Heart left ventricle (tissue), 16 donors: ENCODE results near the gene DENND4B. TPM values are rescaled to one million over a fixed set of nuclear protein-coding genes. Genes with fewer than 3 reads are reported as not detected.

Experiments
- ATAC-seq, 4 donors: fragments of 200-7000 bp; cut with Tn5 transposase; one replicate each; pipeline ENCODE4 v1.9.1; 2020 to 2022; ENCODE audit warnings: moderate library complexity in 4 of 4, mild to moderate bottlenecking in 3 of 4, moderate number of reproducible peaks in 1 of 4
- DNase-seq, 5 donors: peaks; one replicate each; pipeline ENCODE4 v3.0.0-alpha.2; 2020
- H3K27ac ChIP-seq, 12 donors: fragments of 200-600 bp; sonication (generic) in 4 of 12; one replicate each; pipeline versions ENCODE4 v1.5.0 to v1.8.0; 2016 to 2022; ENCODE audit warnings: mild to moderate bottlenecking in 2 of 12
- H3K27me3 ChIP-seq, 9 donors: fragments of 200-600 bp; sonication (generic) in 2 of 9; one replicate each; pipeline versions ENCODE4 v1.5.1 to v1.8.0; 2016 to 2022; ENCODE audit warnings: mild to moderate bottlenecking in 3 of 9
- H3K36me3 ChIP-seq, 9 donors: fragments of 200-600 bp; sonication (generic) in 2 of 9; one replicate each; pipeline versions ENCODE4 v1.5.0 to v1.8.0; 2018 to 2022; ENCODE audit warnings: mild to moderate bottlenecking in 2 of 9
- H3K4me1 ChIP-seq, 12 donors: fragments of 200-600 bp; sonication (generic) in 4 of 12; one replicate each; pipeline versions ENCODE4 v1.5.0 to v1.8.0; 2016 to 2022; ENCODE audit warnings: mild to moderate bottlenecking in 3 of 12
- H3K4me3 ChIP-seq, 12 donors: fragments of 200-600 bp; sonication (generic) in 4 of 12; one replicate each; pipeline versions ENCODE4 v1.5.0 to v1.8.0; 2017 to 2022; ENCODE audit warnings: mild to moderate bottlenecking in 9 of 12, moderate library complexity in 4 of 12
- H3K9me3 ChIP-seq, 12 donors: fragments of 200-600 bp; sonication (generic) in 4 of 12; one replicate each; pipeline versions ENCODE4 v1.5.0 to v1.8.0; 2016 to 2022; ENCODE audit warnings: mild to moderate bottlenecking in 1 of 12
- POLR2A ChIP-seq, 2 donors: fragments of 450-650 bp; IDR thresholded peaks; one replicate each; pipeline ENCODE4 v1.6.1; 2017; ENCODE audit warnings: antibody characterized with exemption in 2 of 2, mild to moderate bottlenecking in 2 of 2, moderate library complexity in 2 of 2
- WGBS, 4 donors: extraction: QIAGEN DNeasy Blood & Tissue Kit in 2 of 4; methylation state at CpG; one replicate each; pipeline versions ENCODE4 v1.1.5 to v1.1.7; 2013 to 2018; 5-methylcytosine and 5-hydroxymethylcytosine counted together
- intact Hi-C, 10 donors: fragments of 100-400 bp; cut with DNase I; formaldehyde crosslinking; loops; one replicate each; pipeline versions ENCODE4 v1.11.1 to v1.14.2; 2022
- polyA plus RNA-seq, 2 donors: library from polyadenylated mRNA; stranded (reverse); fragments of 200-250 nt; gene quantifications; one replicate each; pipeline ENCODE4 v1.2.3, GENCODE V29; 2013
- total RNA-seq, 9 donors: library from RNA; depleted of rRNA in 2 of 9; stranded (reverse); fragments of >200 nt in 2 of 9; fragmentation: NEBNext Ultra II Directional in 3 of 9; extraction: Animal tissue kit (Norgen Biotek cat#: 25700) in 3 of 9; gene quantifications; one replicate each; pipeline versions ENCODE4 v1.1.0 to v1.2.4, GENCODE V29; 2016 to 2023
- TF ChIP-seq, protein P1 (sequence below), 12 donors: fragments of 200-600 bp; sonication (generic) in 4 of 12; IDR thresholded peaks; one replicate each; pipeline versions ENCODE4 v1.5.0 to v1.8.0; 2018 to 2022; ENCODE audit warnings: antibody characterized with exemption in 12 of 12, mild to moderate bottlenecking in 5 of 12
- donor health status: ischemic (EF 13 %, LVEDD 7.1; RV severe dilation, severe dysfunction).
- donor health status: healthy with polysubstance abuse.
- donor health status: DM: no; HTN: yes; CAD: no.
- donor health status: DM: no; HTN: no; CAD: no.
- donor health status: ischemic (EF 25% LVEDD 6.9; RV normal size, moderate dysfunction).
- donor health status: ischemic (EF 25% LVEDD 5.7; RV mildly dilated, moderate dysfunction).
- donor health status: healthy.
- donor health status: DM: yes; HTN: yes; CAD: no.
- donor health status: ischemic (EF 35%, LVEDD 5.7; RV mildly dilated, moderate dysfunction).
- donor health status: nonischemic (EF 11% LVEDD 7.7; RV severe dilation, severe dysfunction).
- donor health status: DM: yes; HTN: yes; CAD: no.
- donor health status: PGD.
- donor health status: ischemic (EF 29% LVEDD 5.4; RV normal size, mild dysfunction).
- donor health status: nonischemic (EF 23%, LVEDD 6.1; RV moderate dilation, normal function).

Gene DENND4B
- total and polyA plus RNA-seq, 11 donors, result 30.5 to 60.7 (median 40.8) TPM

DNA sequence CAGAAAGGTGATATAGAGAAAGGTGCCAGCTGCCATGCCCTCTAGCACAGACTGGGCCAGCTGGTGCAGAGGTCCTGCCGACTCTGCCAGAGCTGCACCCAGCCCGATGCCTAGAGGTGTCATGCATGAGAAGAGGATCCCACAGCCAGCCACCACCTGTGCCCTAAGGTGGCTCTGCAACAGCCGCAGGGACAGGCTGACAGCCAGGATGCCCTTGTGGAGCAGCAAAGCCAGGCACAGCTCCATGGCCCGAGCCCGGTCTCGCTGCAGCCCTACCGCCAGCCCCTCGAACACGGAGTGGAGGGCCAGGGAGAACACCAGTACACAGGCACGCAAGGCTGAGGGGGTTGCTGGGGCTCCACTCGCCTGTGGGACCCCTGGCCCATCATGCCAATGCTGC, 13.7 kb upstream of the DENND4B start:
- ATAC-seq, result no peak
- H3K9me3 ChIP-seq, result no peaks in the 10 kb centered on the region
- H3K27me3 ChIP-seq, result no peaks in the 10 kb centered on the region
- TF ChIP-seq POLR2A (IDR thresholded peaks at IDR 0.05), result no peak
- TF ChIP-seq, protein P1, sequence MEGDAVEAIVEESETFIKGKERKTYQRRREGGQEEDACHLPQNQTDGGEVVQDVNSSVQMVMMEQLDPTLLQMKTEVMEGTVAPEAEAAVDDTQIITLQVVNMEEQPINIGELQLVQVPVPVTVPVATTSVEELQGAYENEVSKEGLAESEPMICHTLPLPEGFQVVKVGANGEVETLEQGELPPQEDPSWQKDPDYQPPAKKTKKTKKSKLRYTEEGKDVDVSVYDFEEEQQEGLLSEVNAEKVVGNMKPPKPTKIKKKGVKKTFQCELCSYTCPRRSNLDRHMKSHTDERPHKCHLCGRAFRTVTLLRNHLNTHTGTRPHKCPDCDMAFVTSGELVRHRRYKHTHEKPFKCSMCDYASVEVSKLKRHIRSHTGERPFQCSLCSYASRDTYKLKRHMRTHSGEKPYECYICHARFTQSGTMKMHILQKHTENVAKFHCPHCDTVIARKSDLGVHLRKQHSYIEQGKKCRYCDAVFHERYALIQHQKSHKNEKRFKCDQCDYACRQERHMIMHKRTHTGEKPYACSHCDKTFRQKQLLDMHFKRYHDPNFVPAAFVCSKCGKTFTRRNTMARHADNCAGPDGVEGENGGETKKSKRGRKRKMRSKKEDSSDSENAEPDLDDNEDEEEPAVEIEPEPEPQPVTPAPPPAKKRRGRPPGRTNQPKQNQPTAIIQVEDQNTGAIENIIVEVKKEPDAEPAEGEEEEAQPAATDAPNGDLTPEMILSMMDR (IDR thresholded peaks at IDR 0.05), result no peak
- H3K4me1 ChIP-seq, result peaks cover 10 to 84% (median 63%) of the 10 kb centered on the region in 12 donors
- H3K36me3 ChIP-seq, result peaks cover 0 to 24% (median 13%) of the 10 kb centered on the region in 9 donors
- H3K27ac ChIP-seq, result peak overlapping the region in 11 of 12 donors; percentile 51 to 99 (median 93)
- no peak overlapping the region for H3K4me3 ChIP-seq
- intact Hi-C loops, result no loop called here
- no peak for DNase-seq
- 81 to 94% (median 91%) methylated on average over 10 to 11 of the region's 11 CpGs; no CpG with 5 or more reads in 1 of the 4 donors for whole genome bisulfite sequencing, 4 donors

DNA sequence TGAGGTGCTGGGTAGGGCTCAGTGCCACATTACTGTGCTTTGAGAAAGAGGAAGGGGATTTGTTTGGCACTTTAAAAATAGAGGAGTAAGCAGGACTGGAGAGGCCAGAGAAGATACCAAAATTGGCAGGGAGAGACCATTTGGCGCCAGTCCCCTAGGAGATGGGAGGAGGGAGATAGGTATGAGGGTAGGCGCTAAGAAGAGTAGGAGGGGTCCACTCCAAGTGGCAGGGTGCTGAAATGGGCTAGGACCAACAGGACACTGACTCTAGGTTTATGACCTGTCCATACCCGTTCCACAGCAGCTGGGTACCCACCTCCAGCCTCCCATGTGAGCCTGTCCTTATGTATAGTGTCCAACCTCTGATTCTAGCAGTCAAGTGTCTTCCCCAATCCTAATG, 12.9 kb upstream of the DENND4B start:
- intact Hi-C loops, result loop anchor here in 2 of 10 donors (5.0 to 10.0 kb wide), 2 partner anchors 37 to 165 kb away; partner anchors contain the start of gene GATAD2B (in 1 of the 2)
- ATAC-seq (no peak), DNase-seq (no peak)
- WGBS, 4 donors, result 42 to 51% (median 46%) methylated on average over 3 of the region's 3 CpGs
- Histone ChIP-seq H3K9me3 (no peaks in the 10 kb centered on the region), H3K27ac (peak overlapping the region; percentile 51 to 99 (median 93)), H3K27me3 (no peaks in the 10 kb centered on the region), H3K36me3 (peaks cover 0 to 30% (median 18%) of the 10 kb centered on the region in 9 donors), H3K4me3 (peak overlapping the region in 4 of 12 donors; percentile 93 to 100 (median 96)), H3K4me1 (peaks cover 10 to 80% (median 61%) of the 10 kb centered on the region in 12 donors)
- TF ChIP-seq POLR2A (IDR thresholded peaks at IDR 0.05), result no peak
- TF ChIP-seq, protein P1 (IDR thresholded peaks at IDR 0.05), result no peak

DNA sequence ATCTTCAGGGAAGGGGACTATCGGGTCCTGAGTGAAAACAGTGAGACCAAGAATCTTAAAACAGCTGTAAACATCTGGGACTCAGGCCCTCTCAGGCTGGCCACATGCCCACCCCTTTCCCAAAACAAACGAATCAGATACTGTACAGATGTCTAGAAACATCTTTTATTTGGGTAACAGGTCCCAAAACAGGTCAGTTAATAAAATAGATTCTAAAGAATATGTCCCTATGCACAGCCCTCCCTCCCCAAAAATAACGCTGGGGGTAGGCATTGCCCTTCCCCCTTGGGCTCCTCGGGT, 12.4 kb upstream of the DENND4B start:
- Histone ChIP-seq H3K9me3 (no peaks in the 10 kb centered on the region), H3K4me1 (peaks cover 10 to 76% (median 56%) of the 10 kb centered on the region in 12 donors), H3K27ac (peak overlapping the region; percentile 51 to 99 (median 93)), H3K27me3 (no peaks in the 10 kb centered on the region), H3K36me3 (peaks cover 0 to 35% (median 23%) of the 10 kb centered on the region in 9 donors), H3K4me3 (peak overlapping the region in 10 of 12 donors; percentile 83 to 100 (median 94))
- 12 to 18% (median 16%) methylated on average over 4 of the region's 4 CpGs for WGBS, 4 donors
- peak in 1 of 5 donors; percentile 65 for DNase-seq
- no peak for ATAC-seq
- TF ChIP-seq, protein P1 (IDR thresholded peaks at IDR 0.05), result no peak
- intact Hi-C loops, result loop anchor here in 3 of 10 donors (1.0 to 10.0 kb wide), 3 partner anchors 13 to 164 kb away; partner anchors contain the start of genes DENND4B (in 1 of the 3) and GATAD2B (in 1 of the 3)

DNA sequence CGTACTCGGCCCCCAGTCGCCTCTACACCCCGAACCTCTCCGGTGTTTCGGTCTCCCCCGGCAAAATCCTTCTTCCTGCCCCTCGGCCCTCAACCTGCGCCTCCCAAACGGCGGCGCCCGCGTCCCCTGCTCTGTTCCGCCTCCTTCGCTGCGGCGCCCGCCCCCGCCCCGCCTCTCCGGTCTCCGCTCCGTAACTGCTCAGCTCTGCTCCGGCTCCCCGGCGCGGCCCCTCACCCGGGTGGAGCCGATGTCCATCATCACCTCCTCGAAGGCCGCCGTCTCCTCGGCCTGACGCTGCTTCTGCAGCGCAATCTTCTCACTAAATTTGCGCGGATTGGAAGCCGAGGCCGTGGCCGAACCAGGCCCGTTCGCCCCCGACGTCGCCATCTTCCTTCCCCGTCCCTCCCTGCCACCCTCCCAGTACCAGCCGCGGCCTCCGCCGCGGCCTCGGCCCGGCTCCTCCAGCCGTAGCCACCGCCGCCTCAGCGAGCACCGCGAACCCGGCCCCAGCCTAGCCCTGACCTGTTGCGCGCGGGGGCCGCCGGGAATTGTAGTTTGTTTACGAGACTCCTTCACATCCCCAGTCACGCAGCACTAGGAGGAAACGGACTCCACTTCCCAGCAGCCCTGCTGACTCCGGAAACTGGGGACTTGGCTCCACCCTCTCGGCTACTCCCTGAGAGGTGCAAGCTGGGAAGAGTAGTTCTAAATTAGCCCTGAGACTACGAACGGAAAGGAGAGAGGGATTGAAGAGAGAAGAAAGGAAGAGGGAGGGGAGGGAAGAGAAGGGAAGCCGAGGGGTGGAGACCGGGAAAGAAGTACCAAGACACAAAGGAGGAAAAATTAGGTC, 11.8 kb upstream of the DENND4B start, which contains the start of gene CRTC2:
CRTC2 (minus strand) TSS at position 502 of the 850 bp plus-strand sequence; CDS start at position 387, 115 bp downstream.
- DNase-seq (peak; percentile 99 to 100 (median 99)), ATAC-seq (peak; percentile 88 to 94 (median 90))
- TF ChIP-seq POLR2A (IDR thresholded peaks at IDR 0.05), result peak in 1 of 2 donors; percentile 80
- TF ChIP-seq, protein P1 (IDR thresholded peaks at IDR 0.05), result peak in 1 of 12 donors; percentile 6
- Histone ChIP-seq H3K4me1 (peaks cover 10 to 74% (median 56%) of the 10 kb centered on the region in 12 donors), H3K27me3 (no peaks in the 10 kb centered on the region), H3K4me3 (peak within 1 kb of the TSS; percentile 82 to 100 (median 93)), H3K9me3 (no peaks in the 10 kb centered on the region), H3K36me3 (peaks cover 0 to 40% (median 28%) of the 10 kb centered on the region in 9 donors), H3K27ac (peak within 1 kb of the TSS; percentile 87 to 99 (median 94))
- intact Hi-C loops, result loop anchor here in 3 of 10 donors (1.0 to 10.0 kb wide), 3 partner anchors 12 to 164 kb away; partner anchors contain the start of genes DENND4B (in 1 of the 3) and GATAD2B (in 1 of the 3)
- 0 to 1% (median 1%) methylated on average over 47 to 74 of the region's 75 CpGs for WGBS, 4 donors
